H1 (cell line): ENCODE data around the gene RBBP8. TPM values are rescaled to one million over a fixed set of nuclear protein-coding genes. Genes with fewer than 3 reads are reported as not detected.

Experiments
- CTCF ChIA-PET: fragments of 300-600 bp; sonication (Branson Sonifier 250); formaldehyde crosslinking; loops from one replicate; lab custom pipeline; 2021; ENCODE audit not compliant: partially characterized antibody; lab: Charles Lee
- POLR2A ChIA-PET: fragments of 300-600 bp; sonication (Branson Sonifier 250); formaldehyde crosslinking; loops from one replicate; lab custom pipeline; 2021; ENCODE audit warnings: inconsistent platforms; ENCODE audit not compliant: partially characterized antibody; lab: Charles Lee
- DNase-seq, 2 experiments: peaks; one replicate each; pipeline versions ENCODE4 v3.0.0 to v3.0.0-alpha.2; 2010 to 2022; ENCODE audit warnings: low spot score in 2 of 2, low read depth in 1 of 2, mixed read lengths in 1 of 2
- FAIRE-seq: peaks from 2 replicates; lab custom pipeline; 2011; peaks lifted over from hg19 to GRCh38; lab: Jason Lieb, UNC
- H2AFZ ChIP-seq: 2 replicates; pipeline ENCODE4 v1.8.1; 2012; ENCODE audit warnings: low read length, inconsistent platforms
- H2AK5ac ChIP-seq: 2 replicates; pipeline ENCODE4 v1.6.1; 2013; ENCODE audit warnings: low read depth, low read length
- H2BK120ac ChIP-seq: replicated peaks from 2 replicates; pipeline ENCODE3; 2013; ENCODE audit warnings: low read depth, low read length, inconsistent platforms
- H2BK12ac ChIP-seq: 2 replicates; pipeline ENCODE4 v1.6.1; 2013; ENCODE audit warnings: low read depth, low read length
- H2BK15ac ChIP-seq: 2 replicates; pipeline ENCODE4 v1.6.1; 2013; ENCODE audit warnings: low read length
- H2BK20ac ChIP-seq: 2 replicates; pipeline ENCODE4 v1.6.1; 2013; ENCODE audit warnings: low read length
- H2BK5ac ChIP-seq: 2 replicates; pipeline ENCODE4 v1.6.1; 2013; ENCODE audit warnings: low read depth, low read length
- H3K14ac ChIP-seq: 2 replicates; pipeline ENCODE4 v1.6.1; 2013; ENCODE audit warnings: inconsistent platforms; ENCODE audit not compliant: insufficient read length
- H3K18ac ChIP-seq: 2 replicates; pipeline ENCODE4 v1.6.1; 2013; ENCODE audit warnings: low read length; ENCODE audit errors: extremely low read depth
- H3K23ac ChIP-seq: 2 replicates; pipeline ENCODE4 v1.6.1; 2013; ENCODE audit warnings: inconsistent platforms; ENCODE audit not compliant: insufficient read length
- H3K23me2 ChIP-seq: 2 replicates; pipeline ENCODE4 v1.6.1; 2013; ENCODE audit warnings: low read depth, low read length
- H3K27ac ChIP-seq: 2 replicates; pipeline ENCODE4 v1.6.1; 2011; ENCODE audit warnings: low read depth, low read length, inconsistent platforms
- H3K27me3 ChIP-seq, 4 experiments: replicated peaks in 1 of 4; 1 replicate in 1 of 4; 2 replicates in 3 of 4; pipeline versions ENCODE4 v1.6.1 to v1.8.1; 2011 to 2013; ENCODE audit warnings: low read length in 3 of 4, mild to moderate bottlenecking in 3 of 4, inconsistent platforms in 2 of 4, mixed read lengths in 2 of 4, moderate library complexity in 1 of 4; ENCODE audit not compliant: control insufficient read depth in 3 of 4, insufficient read depth in 3 of 4; ENCODE audit errors: extremely low read depth in 1 of 4
- H3K36me3 ChIP-seq, 4 experiments: 2 replicates each; pipeline versions ENCODE4 v1.6.1 to v1.8.1; 2011 to 2013; ENCODE audit warnings: mild to moderate bottlenecking in 4 of 4, low read length in 3 of 4, moderate library complexity in 2 of 4, control low read depth in 1 of 4, inconsistent platforms in 1 of 4; ENCODE audit not compliant: insufficient read depth in 4 of 4, control insufficient read depth in 2 of 4
- H3K4ac ChIP-seq: replicated peaks from 2 replicates; pipeline ENCODE3; 2013; ENCODE audit warnings: low read length, low read depth, mixed read lengths, inconsistent platforms; ENCODE audit not compliant: insufficient read length
- H3K4me1 ChIP-seq, 4 experiments: replicated peaks in 1 of 4; 1 replicate in 1 of 4; 2 replicates in 3 of 4; pipeline versions ENCODE4 v1.6.1 to v1.8.1; 2011 to 2013; ENCODE audit warnings: low read length in 3 of 4, inconsistent platforms in 2 of 4, mixed read lengths in 1 of 4; ENCODE audit not compliant: insufficient read depth in 4 of 4, control insufficient read depth in 3 of 4
- H3K4me2 ChIP-seq, 2 experiments: 2 replicates each; pipeline versions ENCODE4 v1.6.1 to v1.8.1; 2011 to 2013; ENCODE audit warnings: low read depth in 2 of 2, low read length in 2 of 2, control low read depth in 1 of 2, inconsistent platforms in 1 of 2, mild to moderate bottlenecking in 1 of 2; ENCODE audit not compliant: insufficient read depth in 1 of 2
- H3K4me3 ChIP-seq, 4 experiments: fragments of 200-600, 300-600 bp in 1 of 4; sonication (generic), shearing (Covaris generic), sonication (Bioruptor Twin) in 1 of 4; 2 replicates each; pipeline versions ENCODE4 v1.5.1 to v1.8.1; 2011 to 2016; ENCODE audit warnings: low read length in 4 of 4, low read depth in 3 of 4, control low read depth in 2 of 4, inconsistent platforms in 2 of 4, mild to moderate bottlenecking in 2 of 4, mixed read lengths in 1 of 4, moderate library complexity in 1 of 4; ENCODE audit not compliant: insufficient read depth in 2 of 4; ENCODE audit errors: extremely low read depth in 1 of 4
- H3K56ac ChIP-seq: replicated peaks from 2 replicates; pipeline ENCODE3; 2013; ENCODE audit warnings: low read depth, mild to moderate bottlenecking, mixed read lengths, low read length, inconsistent platforms; ENCODE audit not compliant: insufficient read length
- H3K79me1 ChIP-seq: 2 replicates; pipeline ENCODE4 v1.6.1; 2013; ENCODE audit warnings: low read depth, low read length, control low read depth
- H3K79me2 ChIP-seq, 2 experiments: 2 replicates each; pipeline versions ENCODE4 v1.6.1 to v1.8.1; 2012 to 2013; ENCODE audit warnings: low read length in 2 of 2, mild to moderate bottlenecking in 2 of 2, inconsistent platforms in 1 of 2; ENCODE audit not compliant: insufficient read depth in 2 of 2, control insufficient read depth in 1 of 2
- H3K9ac ChIP-seq, 4 experiments: replicated peaks in 1 of 4; 1 replicate in 1 of 4; 2 replicates in 3 of 4; pipeline versions ENCODE4 v1.6.1 to v1.8.1; 2011 to 2013; ENCODE audit warnings: low read depth in 3 of 4, low read length in 3 of 4, control low read depth in 2 of 4, mild to moderate bottlenecking in 2 of 4, moderate library complexity in 2 of 4, inconsistent platforms in 1 of 4; ENCODE audit errors: extremely low read depth in 1 of 4
- H3K9me3 ChIP-seq, 2 experiments: 2 replicates each; pipeline versions ENCODE4 v1.6.1 to v1.8.1; 2012 to 2013; ENCODE audit warnings: mild to moderate bottlenecking in 2 of 2, moderate library complexity in 2 of 2, control low read depth in 1 of 2, inconsistent platforms in 1 of 2, low read depth in 1 of 2, low read length in 1 of 2, mixed read lengths in 1 of 2; ENCODE audit not compliant: insufficient read depth in 2 of 2
- H4K20me1 ChIP-seq, 2 experiments: replicated peaks in 1 of 2; 2 replicates each; pipeline versions ENCODE3 to v1.8.1; 2011 to 2013; ENCODE audit warnings: inconsistent platforms in 2 of 2, low read length in 2 of 2, mild to moderate bottlenecking in 1 of 2; ENCODE audit not compliant: insufficient read depth in 2 of 2, control insufficient read depth in 1 of 2
- H4K5ac ChIP-seq: 2 replicates; pipeline ENCODE4 v1.6.1; 2013; ENCODE audit warnings: low read length, low read depth, mixed read lengths, inconsistent platforms; ENCODE audit not compliant: insufficient read length
- H4K8ac ChIP-seq: 2 replicates; pipeline ENCODE4 v1.8.0; 2013; ENCODE audit warnings: mild to moderate bottlenecking, moderate library complexity, low read length, inconsistent platforms; ENCODE audit not compliant: insufficient read depth; ENCODE audit errors: extremely low read depth
- H4K91ac ChIP-seq: replicated peaks from 2 replicates; pipeline ENCODE3; 2013; ENCODE audit warnings: low read length, mixed read lengths, inconsistent platforms; ENCODE audit not compliant: insufficient read length
- BCL11A ChIP-seq, 2 experiments: IDR thresholded peaks; one replicate each; pipeline ENCODE4 v1.6.1; 2011; ENCODE audit warnings: low read depth in 2 of 2, low read length in 2 of 2, mild to moderate bottlenecking in 2 of 2
- CBX8 ChIP-seq: fragments of 300-800, 300-1000 bp; sonication (generic); IDR thresholded peaks from 2 replicates; pipeline ENCODE4 v1.7.1; 2016; ENCODE audit warnings: low read depth, low read length, borderline replicate concordance
- CHD2 ChIP-seq: IDR thresholded peaks from 2 replicates; pipeline ENCODE4 v1.6.1; 2012; ENCODE audit warnings: low read length, improper control_type of control experiment
- KDM1A ChIP-seq: fragments of 200-600, 300-600 bp; sonication (generic); IDR thresholded peaks from 2 replicates; pipeline ENCODE4 v1.7.1; 2016; ENCODE audit warnings: mild to moderate bottlenecking, low read length, borderline replicate concordance
- POU5F1 ChIP-seq: IDR thresholded peaks from 2 replicates; pipeline ENCODE4 v1.6.1; 2011; ENCODE audit warnings: low read depth, mild to moderate bottlenecking, low read length, moderate library complexity
- RNF2 ChIP-seq: fragments of 200-900, 300-1000 bp; sonication (generic); IDR thresholded peaks from 2 replicates; pipeline ENCODE4 v1.7.1; 2016; ENCODE audit warnings: borderline replicate concordance, low read depth, mild to moderate bottlenecking, antibody characterized with exemption, low read length; ENCODE audit not compliant: poor library complexity, severe bottlenecking; ENCODE audit errors: missing control alignments
- SIN3A ChIP-seq, 2 experiments: IDR thresholded peaks in 1 of 2; conservative IDR thresholded peaks in 1 of 2; 2 replicates each; pipeline ENCODE4 v1.6.1; 2011 to 2012; ENCODE audit warnings: low read length in 2 of 2, improper control_type of control experiment in 1 of 2, low read depth in 1 of 2, mild to moderate bottlenecking in 1 of 2
- SIX5 ChIP-seq: IDR thresholded peaks from 2 replicates; pipeline ENCODE4 v1.6.1; 2011; ENCODE audit warnings: mild to moderate bottlenecking, low read depth, low read length
- SP2 ChIP-seq: IDR thresholded peaks from 2 replicates; pipeline ENCODE4 v1.6.1; 2012; ENCODE audit warnings: mild to moderate bottlenecking, low read length, inconsistent platforms
- TEAD4 ChIP-seq: IDR thresholded peaks from 2 replicates; pipeline ENCODE4 v1.6.1; 2012; ENCODE audit warnings: low read depth, low read length, inconsistent platforms, mixed read lengths
- WGBS, 2 experiments: shearing (Covaris generic) in 1 of 2; methylation state at CpG; one replicate each; pipeline versions ENCODE4 v1.1.6 to v1.1.7; 2013 to 2015; ENCODE audit warnings: low lambda C conversion rate in 2 of 2, mixed read lengths in 2 of 2, inconsistent platforms in 1 of 2, low coverage in 1 of 2, missing lambda C conversion rate in 1 of 2; ENCODE audit not compliant: insufficient replicate concordance in 2 of 2, insufficient coverage in 1 of 2, insufficient read length in 1 of 2; ENCODE audit errors: extremely low coverage in 1 of 2, missing lambda C conversion rate in 1 of 2; 5-methylcytosine and 5-hydroxymethylcytosine counted together
- polyA plus RNA-seq, 7 experiments: library from polyadenylated mRNA; depleted of rRNA in 3 of 7; stranded (reverse) in 5 of 7; unstranded in 2 of 7; fragments of >200 nt in 5 of 7; fragments of 200-250 nt in 2 of 7; gene quantifications; 1 replicate in 5 of 7; 2 replicates in 1 of 7; 4 replicates in 1 of 7; pipeline versions ENCODE4 v1.2.1 to v1.2.3, GENCODE V29; 2011 to 2013; ENCODE audit warnings: missing spikeins in 2 of 7, mixed read lengths in 2 of 7
- total RNA-seq: library from RNA; stranded (reverse); fragmentation: NEBNext Ultra II Directional; extraction: Animal tissue kit (Norgen Biotek cat#: 25700); gene quantifications from 2 replicates; pipeline ENCODE4 v1.2.1, GENCODE V29; 2021
- TF ChIP-seq, protein P1 (sequence below): IDR thresholded peaks from 2 replicates; pipeline ENCODE4 v1.6.1; 2012; ENCODE audit warnings: low read length, inconsistent platforms

Gene RBBP8
- total and polyA plus RNA-seq, 2 of the 8 experiments (the other 6 are each of a cell fraction or from before 2014, with no cell fraction given), result 16.1 to 65.8 TPM

DNA sequence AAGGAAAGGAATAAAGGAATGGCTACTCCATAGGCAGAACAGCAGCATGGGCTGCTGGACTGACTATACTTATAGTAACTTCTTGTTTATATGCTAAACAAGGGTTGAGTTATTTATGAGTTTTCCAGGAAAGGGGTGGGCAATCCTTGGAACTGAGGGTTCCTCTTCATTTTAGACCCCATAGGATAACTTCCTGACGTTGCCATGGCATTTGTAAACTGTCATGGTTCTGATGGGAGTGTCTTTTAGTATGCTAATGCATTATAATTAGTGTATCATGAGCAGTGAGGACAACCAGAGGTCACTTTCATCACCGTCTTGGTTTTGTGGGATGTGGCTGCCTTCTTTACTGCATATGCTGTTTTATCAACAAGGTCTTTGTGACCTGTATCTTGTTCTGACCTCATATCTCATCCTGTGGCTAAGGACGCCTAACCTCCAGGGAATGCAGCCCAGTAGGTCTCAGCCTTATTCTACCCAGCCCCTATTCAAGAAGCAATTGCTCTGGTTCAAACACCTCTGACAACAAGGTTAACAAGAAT lies 103.6 kb downstream of the RBBP8 start:
- Histone ChIP-seq H3K56ac (no peak overlapping the region), H2AFZ (no peak overlapping the region), H3K4me3 (no peak overlapping the region), H3K23me2 (no peaks in the 10 kb centered on the region), H3K4me2 (no peak overlapping the region), H3K23ac (no peak overlapping the region), H3K79me1 (no peaks in the 10 kb centered on the region), H2BK12ac (no peak overlapping the region), H2BK20ac (no peak overlapping the region), H4K5ac (no peak overlapping the region), H3K36me3 (no peaks in the 10 kb centered on the region), H4K20me1 (no peaks in the 10 kb centered on the region), H3K4me1 (peaks cover 0 to 10% (median under 1%) of the 10 kb centered on the region in 4 experiments; a peak in 1 of 7 replicates), H2AK5ac (no peak overlapping the region; the same call in 1 of the 2 replicates), H2BK120ac (no peak overlapping the region), H3K9me3 (no peaks in the 10 kb centered on the region), H3K27ac (no peak overlapping the region), H4K91ac (no peak overlapping the region), H3K9ac (no peak overlapping the region), H3K79me2 (no peaks in the 10 kb centered on the region), H3K27me3 (no peaks in the 10 kb centered on the region), H3K18ac (no peak overlapping the region), H2BK5ac (no peak overlapping the region), H4K8ac (no peak overlapping the region), H3K14ac (no peak overlapping the region), H3K4ac (no peak overlapping the region), H2BK15ac (no peak overlapping the region)
- FAIRE-seq (no peak), DNase-seq (no peak)
- ChIA-PET POLR2A (no interaction called here), CTCF (interaction anchor here (0.6 to 1.7 kb wide), 2 partner anchors 17 to 144 kb away, joined by 3 to 6 read pairs; no protein-coding TSS in a partner anchor)
- 82% methylated on average over 3 of the region's 3 CpGs; no CpG with 5 or more reads in 1 of the 2 experiments for WGBS, 2 experiments
- no peak for TF ChIP-seq CHD2
- TF ChIP-seq, protein P1, sequence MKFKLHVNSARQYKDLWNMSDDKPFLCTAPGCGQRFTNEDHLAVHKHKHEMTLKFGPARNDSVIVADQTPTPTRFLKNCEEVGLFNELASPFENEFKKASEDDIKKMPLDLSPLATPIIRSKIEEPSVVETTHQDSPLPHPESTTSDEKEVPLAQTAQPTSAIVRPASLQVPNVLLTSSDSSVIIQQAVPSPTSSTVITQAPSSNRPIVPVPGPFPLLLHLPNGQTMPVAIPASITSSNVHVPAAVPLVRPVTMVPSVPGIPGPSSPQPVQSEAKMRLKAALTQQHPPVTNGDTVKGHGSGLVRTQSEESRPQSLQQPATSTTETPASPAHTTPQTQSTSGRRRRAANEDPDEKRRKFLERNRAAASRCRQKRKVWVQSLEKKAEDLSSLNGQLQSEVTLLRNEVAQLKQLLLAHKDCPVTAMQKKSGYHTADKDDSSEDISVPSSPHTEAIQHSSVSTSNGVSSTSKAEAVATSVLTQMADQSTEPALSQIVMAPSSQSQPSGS, result no peak
- no peak for TF ChIP-seq TEAD4
- no peak for TF ChIP-seq POU5F1
- no peak for TF ChIP-seq RNF2
- no peak for TF ChIP-seq CBX8
- no peak for TF ChIP-seq KDM1A
- no peak for TF ChIP-seq BCL11A (IDR thresholded peaks at IDR 0.05; ENCODE audit: low read depth in 2 of 2, low read length in 2 of 2)
- TF ChIP-seq SIX5, result no peak
- no peak for TF ChIP-seq SIN3A (conservative IDR thresholded peaks at IDR 0.05 in 1 of 2, IDR thresholded peaks at IDR 0.05 in 1 of 2; ENCODE audit: low read depth in 1 of 2, low read length in 2 of 2)
- TF ChIP-seq SP2, result no peak
